Astrocyte (in vitro differentiated cells and primary cell): ENCODE data around the gene RXFP1. TPM values are rescaled to one million over a fixed set of nuclear protein-coding genes. Genes with fewer than 3 reads are reported as not detected.

Experiments
- DNase-seq: peaks from one replicate; pipeline ENCODE4 v3.0.0-alpha.2; 2010; ENCODE audit warnings: low read depth
- FAIRE-seq: peaks from 2 replicates; lab custom pipeline; 2011; peaks lifted over from hg19 to GRCh38; lab: Jason Lieb, UNC
- H2AFZ ChIP-seq: 2 replicates; pipeline ENCODE4 v1.6.0; 2012; ENCODE audit warnings: low read depth, low read length, inconsistent platforms
- H3K27ac ChIP-seq: 2 replicates; pipeline ENCODE4 v1.5.1; 2011; ENCODE audit warnings: low read depth, low read length, inconsistent platforms
- H3K27me3 ChIP-seq: 2 replicates; pipeline ENCODE4 v1.6.0; 2011; ENCODE audit warnings: low read length, inconsistent platforms; ENCODE audit not compliant: insufficient read depth
- H3K36me3 ChIP-seq: 2 replicates; pipeline ENCODE4 v1.5.1; 2011; ENCODE audit warnings: low read length, inconsistent platforms; ENCODE audit not compliant: insufficient read depth
- H3K4me1 ChIP-seq: 2 replicates; pipeline ENCODE4 v1.5.1; 2011; ENCODE audit warnings: low read length, inconsistent platforms; ENCODE audit not compliant: insufficient read depth
- H3K4me2 ChIP-seq: 2 replicates; pipeline ENCODE4 v1.6.0; 2012; ENCODE audit warnings: low read length, inconsistent platforms
- H3K4me3 ChIP-seq: 2 replicates; pipeline ENCODE4 v1.5.1; 2011; ENCODE audit warnings: low read depth, mild to moderate bottlenecking, low read length, inconsistent platforms; ENCODE audit not compliant: insufficient read depth
- H3K79me2 ChIP-seq: 2 replicates; pipeline ENCODE4 v1.6.0; 2012; ENCODE audit warnings: mild to moderate bottlenecking, low read length, inconsistent platforms; ENCODE audit not compliant: insufficient read depth
- H3K9ac ChIP-seq: 2 replicates; pipeline ENCODE4 v1.6.0; 2012; ENCODE audit warnings: mild to moderate bottlenecking, low read length, inconsistent platforms
- H3K9me3 ChIP-seq: 2 replicates; pipeline ENCODE4 v1.5.1; 2012; ENCODE audit warnings: low read depth, mild to moderate bottlenecking, low read length, inconsistent platforms; ENCODE audit not compliant: insufficient read depth
- H4K20me1 ChIP-seq: 2 replicates; pipeline ENCODE4 v1.6.0; 2012; ENCODE audit warnings: low read length, inconsistent platforms; ENCODE audit not compliant: insufficient read depth
- H3K27ac Mint-ChIP-seq: one replicate; pipeline ENCODE4 v1.8.0; 2021; ENCODE audit warnings: mild to moderate bottlenecking, mixed read lengths; ENCODE audit not compliant: unreplicated experiment
- H3K27me3 Mint-ChIP-seq: one replicate; pipeline ENCODE4 v1.8.0; 2021; ENCODE audit warnings: low read depth, mixed read lengths; ENCODE audit not compliant: unreplicated experiment
- H3K36me3 Mint-ChIP-seq: one replicate; pipeline ENCODE4 v1.8.0; 2021; ENCODE audit warnings: low read depth, mixed read lengths; ENCODE audit not compliant: unreplicated experiment
- H3K4me1 Mint-ChIP-seq: one replicate; pipeline ENCODE4 v1.8.0; 2021; ENCODE audit warnings: low read depth, mixed read lengths; ENCODE audit not compliant: unreplicated experiment
- H3K4me3 Mint-ChIP-seq: one replicate; pipeline ENCODE4 v1.8.0; 2021; ENCODE audit warnings: mild to moderate bottlenecking, moderate library complexity, mixed read lengths; ENCODE audit not compliant: unreplicated experiment
- H3K9me3 Mint-ChIP-seq: one replicate; pipeline ENCODE4 v1.8.0; 2021; ENCODE audit warnings: mild to moderate bottlenecking, mixed read lengths; ENCODE audit not compliant: unreplicated experiment
- EZH2 ChIP-seq: IDR thresholded peaks from 2 replicates; pipeline ENCODE4 v1.6.1; 2012; ENCODE audit warnings: mild to moderate bottlenecking, low read length, inconsistent platforms; ENCODE audit not compliant: insufficient read depth
- total RNA-seq: library from RNA; stranded (reverse); gene quantifications from 2 replicates; pipeline ENCODE4 v1.2.1, GENCODE V29; 2021
- TF ChIP-seq, protein P1 (sequence below): IDR thresholded peaks from 2 replicates; pipeline ENCODE4 v1.5.1; 2011; ENCODE audit warnings: low read depth, mild to moderate bottlenecking, inconsistent platforms, low read length, moderate library complexity; ENCODE audit not compliant: insufficient read depth

The RXFP1 gene
- total RNA-seq, 1 donor from 2014 or later = 0.14 TPM

GRCh38 chr4:158605393-158605792 lies 83.7 kb downstream of the RXFP1 start:
- FAIRE-seq = no peak

DNA sequence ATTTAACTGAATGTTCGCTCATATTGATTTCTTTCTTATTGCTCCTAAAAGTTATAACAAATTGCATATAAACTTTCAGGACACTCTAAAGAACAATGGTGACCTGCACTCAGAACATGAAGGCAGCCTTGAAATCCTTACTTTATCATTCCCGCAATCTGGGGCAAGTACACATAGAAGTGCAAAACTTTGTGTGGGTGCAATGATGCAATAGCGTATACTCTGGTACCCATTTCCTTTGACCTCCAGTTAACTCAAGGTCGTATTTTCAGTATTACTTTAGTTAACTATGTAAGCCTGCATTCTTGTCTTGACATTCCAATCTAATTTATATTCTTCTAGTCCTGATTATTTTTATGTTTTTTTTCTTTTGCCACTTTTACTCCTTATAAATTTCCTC lies 85.3 kb downstream of the RXFP1 start:
- Histone ChIP-seq H3K27ac (no peak overlapping the region), H3K79me2 (no peaks in the 10 kb centered on the region), H3K4me2 (no peak overlapping the region), H4K20me1 (no peaks in the 10 kb centered on the region), H3K4me3 (no peak overlapping the region), H3K4me1 (no peaks in the 10 kb centered on the region), H3K9me3 (no peaks in the 10 kb centered on the region), H3K27me3 (no peaks in the 10 kb centered on the region), H3K36me3 (no peaks in the 10 kb centered on the region), H3K9ac (no peak overlapping the region), H2AFZ (no peak overlapping the region)
- Mint-ChIP-seq H3K9me3 (peaks cover 2% of the 10 kb centered on the region), H3K36me3 (no peaks in the 10 kb centered on the region), H3K4me3 (no peak overlapping the region), H3K4me1 (no peaks in the 10 kb centered on the region), H3K27me3 (no peaks in the 10 kb centered on the region), H3K27ac (no peak overlapping the region)
- DNase-seq (no peak), FAIRE-seq (no peak)
- TF ChIP-seq, protein P1, sequence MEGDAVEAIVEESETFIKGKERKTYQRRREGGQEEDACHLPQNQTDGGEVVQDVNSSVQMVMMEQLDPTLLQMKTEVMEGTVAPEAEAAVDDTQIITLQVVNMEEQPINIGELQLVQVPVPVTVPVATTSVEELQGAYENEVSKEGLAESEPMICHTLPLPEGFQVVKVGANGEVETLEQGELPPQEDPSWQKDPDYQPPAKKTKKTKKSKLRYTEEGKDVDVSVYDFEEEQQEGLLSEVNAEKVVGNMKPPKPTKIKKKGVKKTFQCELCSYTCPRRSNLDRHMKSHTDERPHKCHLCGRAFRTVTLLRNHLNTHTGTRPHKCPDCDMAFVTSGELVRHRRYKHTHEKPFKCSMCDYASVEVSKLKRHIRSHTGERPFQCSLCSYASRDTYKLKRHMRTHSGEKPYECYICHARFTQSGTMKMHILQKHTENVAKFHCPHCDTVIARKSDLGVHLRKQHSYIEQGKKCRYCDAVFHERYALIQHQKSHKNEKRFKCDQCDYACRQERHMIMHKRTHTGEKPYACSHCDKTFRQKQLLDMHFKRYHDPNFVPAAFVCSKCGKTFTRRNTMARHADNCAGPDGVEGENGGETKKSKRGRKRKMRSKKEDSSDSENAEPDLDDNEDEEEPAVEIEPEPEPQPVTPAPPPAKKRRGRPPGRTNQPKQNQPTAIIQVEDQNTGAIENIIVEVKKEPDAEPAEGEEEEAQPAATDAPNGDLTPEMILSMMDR = no peak
- no peak for TF ChIP-seq EZH2

More at GRCh38 chr4:158605393-158605792, 83.7 kb downstream of the RXFP1 start:
- peaks cover 2% of the 10 kb centered on the region for H3K9me3 Mint-ChIP-seq
- H3K4me1 Mint-ChIP-seq = no peaks in the 10 kb centered on the region
- Histone ChIP-seq H3K27ac (no peak overlapping the region), H3K27me3 (no peaks in the 10 kb centered on the region), H3K9me3 (no peaks in the 10 kb centered on the region), H3K36me3 (no peaks in the 10 kb centered on the region), H3K9ac (no peak overlapping the region), H3K79me2 (no peaks in the 10 kb centered on the region), H3K4me2 (no peak overlapping the region), H2AFZ (no peak overlapping the region), H4K20me1 (no peaks in the 10 kb centered on the region), H3K4me3 (no peak overlapping the region), H3K4me1 (no peaks in the 10 kb centered on the region)
- H3K36me3 Mint-ChIP-seq = no peaks in the 10 kb centered on the region
- TF ChIP-seq, protein P1 = no peak
- TF ChIP-seq EZH2 = no peak
- no peaks in the 10 kb centered on the region for H3K27me3 Mint-ChIP-seq
- no peak for DNase-seq
- H3K27ac Mint-ChIP-seq = no peak overlapping the region
- H3K4me3 Mint-ChIP-seq = no peak overlapping the region

DNA sequence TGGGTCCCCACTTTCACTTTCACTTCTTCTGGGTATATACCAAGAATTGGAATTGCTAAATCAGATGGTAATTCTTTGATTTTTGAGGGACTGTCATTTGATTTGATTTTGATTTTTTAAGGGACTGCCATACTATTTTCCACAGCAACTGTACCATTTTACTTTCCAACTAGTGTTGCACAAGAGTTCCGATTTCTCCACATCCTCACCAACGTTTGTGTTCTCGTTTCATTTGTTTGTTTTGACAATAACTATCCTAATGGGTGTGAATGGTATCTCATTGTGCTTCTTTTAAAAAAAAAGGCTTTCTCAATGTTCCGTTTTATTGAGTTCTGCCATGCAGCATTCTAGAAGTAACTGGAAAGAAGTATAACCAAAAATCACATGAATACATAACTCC lies 87.4 kb downstream of the RXFP1 start:
- H3K36me3 ChIP-seq = no peaks in the 10 kb centered on the region
- no peak overlapping the region for H3K27ac Mint-ChIP-seq
- no peak for TF ChIP-seq EZH2
- TF ChIP-seq, protein P1 = no peak
- no peak overlapping the region for H3K9ac ChIP-seq
- H3K79me2 ChIP-seq = no peaks in the 10 kb centered on the region
- H3K4me1 Mint-ChIP-seq = no peaks in the 10 kb centered on the region
- DNase-seq (no peak), FAIRE-seq (no peak)
- no peak overlapping the region for H3K4me2 ChIP-seq
- H3K9me3 ChIP-seq = no peaks in the 10 kb centered on the region
- no peak overlapping the region for H3K27ac ChIP-seq
- H3K4me3 ChIP-seq = no peak overlapping the region
- no peak overlapping the region for H3K4me3 Mint-ChIP-seq
- H2AFZ ChIP-seq = no peak overlapping the region
- H3K27me3 Mint-ChIP-seq = no peaks in the 10 kb centered on the region
- no peaks in the 10 kb centered on the region for H4K20me1 ChIP-seq
- H3K9me3 Mint-ChIP-seq = peaks cover 2% of the 10 kb centered on the region
- no peaks in the 10 kb centered on the region for H3K27me3 ChIP-seq
- H3K36me3 Mint-ChIP-seq = no peaks in the 10 kb centered on the region
- H3K4me1 ChIP-seq = no peaks in the 10 kb centered on the region
